BLaER1 treated with 17β-estradiol and CSF1 and Interleukin-3, amounts not matched to agents 10 nM and 100 nM (cell line): ENCODE data around the gene PANK3.
"Not testable (repeated sequence)": the region's sequence is repeated elsewhere in the genome, so short reads cannot be mapped to it uniquely, and the experiment has no call there.

Source experiments
- H3K27ac ChIP-seq, 11 experiments: shearing (Covaris generic); formaldehyde crosslinking; 2 replicates each; pipeline ENCODE4 v1.8.1; 2022
- H3K27me3 ChIP-seq, 11 experiments: shearing (Covaris generic); formaldehyde crosslinking; 2 replicates each; pipeline ENCODE4 v1.8.1; 2022
- H3K36me3 ChIP-seq, 11 experiments: shearing (Covaris generic); formaldehyde crosslinking; 2 replicates each; pipeline ENCODE4 v1.8.1; 2022
- H3K4me1 ChIP-seq, 10 experiments: shearing (Covaris generic); formaldehyde crosslinking; 2 replicates each; pipeline ENCODE4 v1.8.1; 2022
- H3K4me2 ChIP-seq, 11 experiments: shearing (Covaris generic); formaldehyde crosslinking; 2 replicates each; pipeline ENCODE4 v1.8.1; 2022
- H3K4me3 ChIP-seq, 10 experiments: shearing (Covaris generic); formaldehyde crosslinking; 2 replicates each; pipeline ENCODE4 v1.8.1; 2022
- H3K9ac ChIP-seq, 11 experiments: shearing (Covaris generic); formaldehyde crosslinking; 2 replicates each; pipeline ENCODE4 v1.8.1; 2022
- H3K9me3 ChIP-seq, 11 experiments: shearing (Covaris generic); formaldehyde crosslinking; replicated peaks in 1 of 11; 2 replicates each; pipeline ENCODE4 v1.8.1; 2022
- H4K20me1 ChIP-seq, 11 experiments: shearing (Covaris generic); formaldehyde crosslinking; 2 replicates each; pipeline ENCODE4 v1.8.1; 2022
- Cebpa-rat ChIP-seq, 11 experiments: shearing (Covaris generic); IDR thresholded peaks; 2 replicates each; pipeline ENCODE4 v1.8.1; 2022

The PANK3 gene

GRCh38 chr5:168583742-168584482 lies 4.7 kb upstream of the PANK3 start:
- H3K9me3 ChIP-seq = peaks cover 0 to 27% (median 6%) of the 10 kb centered on the region in 11 experiments; a peak in 12 of 22 replicates
- peaks cover 0 to 4% (median 2%) of the 10 kb centered on the region in 11 experiments; a peak in 11 of 22 replicates for H4K20me1 ChIP-seq
- peak overlapping the region in 6 of 11 experiments; percentile 13 to 71 (median 54); a peak in 9 of 22 replicates for H3K27ac ChIP-seq
- peak overlapping the region in 1 of 11 experiments; percentile 22; a peak in 1 of 22 replicates for H3K9ac ChIP-seq
- peak overlapping the region in 6 of 11 experiments; percentile 23 to 74 (median 56); a peak in 11 of 22 replicates for H3K4me2 ChIP-seq
- no peak overlapping the region for H3K4me3 ChIP-seq
- no peak for TF ChIP-seq Cebpa-rat (IDR thresholded peaks at IDR 0.05)
- H3K27me3 ChIP-seq = no peaks in the 10 kb centered on the region
- H3K4me1 ChIP-seq = peaks cover 6 to 28% (median 15%) of the 10 kb centered on the region in 10 experiments
- no peaks in the 10 kb centered on the region for H3K36me3 ChIP-seq

GRCh38 chr5:168580814-168581469 lies 1.8 kb upstream of the PANK3 start:
- peak overlapping the region in 1 of 11 experiments; percentile 98; a peak in 1 of 22 replicates for H3K27ac ChIP-seq
- H3K27me3 ChIP-seq, H3K4me3 ChIP-seq, H3K9ac ChIP-seq: not testable (repeated sequence)
- H3K4me2 ChIP-seq = peak overlapping the region in 2 of 11 experiments; percentile 72 to 85; a peak in 2 of 22 replicates
- H3K4me1 ChIP-seq = peaks cover 17 to 52% (median 27%) of the 10 kb centered on the region in 10 experiments
- peaks cover 23 to 34% (median 31%) of the 10 kb centered on the region in 11 experiments; a peak in 21 of 22 replicates for H4K20me1 ChIP-seq
- H3K36me3 ChIP-seq = peaks cover 0 to 22% (median 16%) of the 10 kb centered on the region in 11 experiments; a peak in 15 of 22 replicates
- peaks cover 0 to 27% (median 11%) of the 10 kb centered on the region in 11 experiments; a peak in 15 of 22 replicates for H3K9me3 ChIP-seq

- H3K9me3 ChIP-seq = peaks cover 0 to 27% (median 16%) of the 10 kb centered on the region in 11 experiments; a peak in 17 of 22 replicates
- H3K27ac ChIP-seq = peak overlapping the region; percentile 79 to 98 (median 97)
- peak overlapping the region; percentile 78 to 99 (median 98) for H3K9ac ChIP-seq
- H3K4me3 ChIP-seq = peak overlapping the region; percentile 53 to 98 (median 95)
- peak overlapping the region; percentile 57 to 91 (median 83) for H3K4me2 ChIP-seq
- H3K27me3 ChIP-seq = no peaks in the 10 kb centered on the region
- H3K4me1 ChIP-seq = peaks cover 17 to 53% (median 27%) of the 10 kb centered on the region in 10 experiments
- no peak for TF ChIP-seq Cebpa-rat (IDR thresholded peaks at IDR 0.05)
- H3K36me3 ChIP-seq = peaks cover 0 to 30% (median 23%) of the 10 kb centered on the region in 11 experiments; a peak in 18 of 22 replicates
- H4K20me1 ChIP-seq = peaks cover 31 to 42% (median 39%) of the 10 kb centered on the region in 11 experiments; a peak in 21 of 22 replicates
Measured at GRCh38 chr5:168580227-168580508, 1.0 kb upstream of the PANK3 start.

- H3K36me3 ChIP-seq = peaks cover under 1 to 35% (median 28%) of the 10 kb centered on the region in 11 experiments
- H3K9ac ChIP-seq = peak overlapping the region; percentile 89 to 99 (median 98)
- H3K4me3 ChIP-seq = peak overlapping the region; percentile 64 to 98 (median 95)
- H3K27ac ChIP-seq = peak overlapping the region; percentile 79 to 98 (median 97)
- no peaks in the 10 kb centered on the region for H3K27me3 ChIP-seq
- H3K9me3 ChIP-seq = peaks cover 2 to 31% (median 21%) of the 10 kb centered on the region in 11 experiments; a peak in 20 of 22 replicates
- peaks cover 35 to 47% (median 44%) of the 10 kb centered on the region in 11 experiments; a peak in 21 of 22 replicates for H4K20me1 ChIP-seq
- peak overlapping the region; percentile 83 to 99 (median 90) for H3K4me2 ChIP-seq
- H3K4me1 ChIP-seq = peaks cover 17 to 50% (median 27%) of the 10 kb centered on the region in 10 experiments
- TF ChIP-seq Cebpa-rat (IDR thresholded peaks at IDR 0.05) = no peak
Measured at GRCh38 chr5:168579488-168580226, 489 bp upstream of the PANK3 start.

- no peaks in the 10 kb centered on the region for H3K27me3 ChIP-seq
- H3K27ac ChIP-seq = peak overlapping the region in 10 of 11 experiments; percentile 94 to 98 (median 98); a peak in 20 of 22 replicates
- H3K4me2 ChIP-seq = peak overlapping the region; percentile 85 to 99 (median 90)
- peaks cover 37 to 55% (median 51%) of the 10 kb centered on the region in 11 experiments; a peak in 21 of 22 replicates for H4K20me1 ChIP-seq
- H3K36me3 ChIP-seq = peaks cover 5 to 43% (median 36%) of the 10 kb centered on the region in 11 experiments
- H3K4me3 ChIP-seq = peak overlapping the region; percentile 64 to 98 (median 95)
- peak overlapping the region; percentile 89 to 99 (median 98) for H3K9ac ChIP-seq
- peaks cover 13 to 34% (median 23%) of the 10 kb centered on the region in 10 experiments for H3K4me1 ChIP-seq
- TF ChIP-seq Cebpa-rat (IDR thresholded peaks at IDR 0.05) = no peak
- peaks cover 8 to 37% (median 27%) of the 10 kb centered on the region in 11 experiments; a peak in 21 of 22 replicates for H3K9me3 ChIP-seq
Measured at GRCh38 chr5:168578006-168578405, 1.2 kb downstream of the PANK3 start.

- no peak overlapping the region for H3K4me3 ChIP-seq
- H3K9ac ChIP-seq = no peak overlapping the region
- H3K36me3 ChIP-seq = peaks cover 5 to 63% (median 49%) of the 10 kb centered on the region in 11 experiments
- peak overlapping the region in 5 of 11 experiments; percentile 28 to 98 (median 90); a peak in 7 of 22 replicates for H3K4me2 ChIP-seq
- H3K9me3 ChIP-seq = peaks cover 6 to 28% (median 24%) of the 10 kb centered on the region in 11 experiments; a peak in 21 of 22 replicates
- H3K27me3 ChIP-seq = no peaks in the 10 kb centered on the region
- peaks cover 49 to 78% (median 74%) of the 10 kb centered on the region in 11 experiments; a peak in 21 of 22 replicates for H4K20me1 ChIP-seq
- peaks cover 13 to 32% (median 22%) of the 10 kb centered on the region in 10 experiments for H3K4me1 ChIP-seq
- H3K27ac ChIP-seq = no peak overlapping the region
- TF ChIP-seq Cebpa-rat (IDR thresholded peaks at IDR 0.05) = no peak
Measured at GRCh38 chr5:168575391-168576372, 3.5 kb downstream of the PANK3 start.

- Histone ChIP-seq H4K20me1 (peaks cover 64 to 92% (median 89%) of the 10 kb centered on the region in 11 experiments; a peak in 21 of 22 replicates), H3K4me1 (peaks cover 7 to 27% (median 14%) of the 10 kb centered on the region in 10 experiments; a peak in 18 of 20 replicates), H3K36me3 (peaks cover 5 to 78% (median 63%) of the 10 kb centered on the region in 11 experiments), H3K9me3 (peaks cover 6 to 28% (median 24%) of the 10 kb centered on the region in 11 experiments; a peak in 21 of 22 replicates)
- H3K4me3 ChIP-seq, H3K27ac ChIP-seq, H3K9ac ChIP-seq, H3K27me3 ChIP-seq, H3K4me2 ChIP-seq: not testable (repeated sequence)
Measured at GRCh38 chr5:168574156-168574555, 5.0 kb downstream of the PANK3 start.

- not testable (repeated sequence) for H3K4me3 ChIP-seq, H3K9ac ChIP-seq, H3K27ac ChIP-seq, H3K27me3 ChIP-seq, H3K4me2 ChIP-seq
- Histone ChIP-seq H4K20me1 (peaks cover 63 to 91% (median 87%) of the 10 kb centered on the region in 11 experiments; a peak in 21 of 22 replicates), H3K9me3 (peaks cover 6 to 28% (median 24%) of the 10 kb centered on the region in 11 experiments; a peak in 21 of 22 replicates), H3K36me3 (peaks cover 6 to 81% (median 65%) of the 10 kb centered on the region in 11 experiments), H3K4me1 (peaks cover 7 to 27% (median 14%) of the 10 kb centered on the region in 10 experiments; a peak in 18 of 20 replicates)
Measured at GRCh38 chr5:168573663-168574062, 5.5 kb downstream of the PANK3 start.
